Osteoblast (primary cell): ENCODE data around the gene RIPOR2. TPM values are rescaled to one million over a fixed set of nuclear protein-coding genes. Genes with fewer than 3 reads are reported as not detected.

Experiments used
- DNase-seq: peaks from one replicate; pipeline ENCODE4 v3.0.0; 2011; ENCODE audit warnings: low spot score, mixed read lengths; ENCODE audit not compliant: insufficient read length; ENCODE audit errors: missing footprints
- H2AFZ ChIP-seq: 2 replicates; pipeline ENCODE4 v1.6.0; 2011; ENCODE audit warnings: mild to moderate bottlenecking, low read length
- H3K27ac ChIP-seq: 2 replicates; pipeline ENCODE4 v1.5.1; 2011; ENCODE audit warnings: mild to moderate bottlenecking, low read depth, low read length, moderate library complexity
- H3K27me3 ChIP-seq: 2 replicates; pipeline ENCODE4 v1.6.0; 2012; ENCODE audit warnings: mild to moderate bottlenecking, control low read depth, inconsistent platforms, low read length, moderate library complexity; ENCODE audit not compliant: insufficient read depth
- H3K36me3 ChIP-seq: 2 replicates; pipeline ENCODE4 v1.5.1; 2011; ENCODE audit warnings: mild to moderate bottlenecking, low read length, control low read depth, moderate library complexity; ENCODE audit not compliant: insufficient read depth
- H3K4me1 ChIP-seq: 2 replicates; pipeline ENCODE4 v1.5.1; 2011; ENCODE audit warnings: mild to moderate bottlenecking, low read length, control low read depth, moderate library complexity; ENCODE audit not compliant: insufficient read depth
- H3K4me2 ChIP-seq: 2 replicates; pipeline ENCODE4 v1.6.0; 2011; ENCODE audit warnings: mild to moderate bottlenecking, low read length; ENCODE audit not compliant: insufficient read depth
- H3K4me3 ChIP-seq: fragments of 200-600 bp; sonication (generic); 3 replicates; pipeline ENCODE4 v1.5.1; 2012; ENCODE audit warnings: mild to moderate bottlenecking, low read length, inconsistent platforms; ENCODE audit not compliant: insufficient read depth
- H3K79me2 ChIP-seq: 2 replicates; pipeline ENCODE4 v1.6.0; 2012; ENCODE audit warnings: mild to moderate bottlenecking, low read length, control low read depth, inconsistent platforms; ENCODE audit not compliant: insufficient read depth
- H3K9me3 ChIP-seq: 2 replicates; pipeline ENCODE4 v1.5.1; 2011; ENCODE audit warnings: low read depth, low read length, control low read depth
- H4K20me1 ChIP-seq: 2 replicates; pipeline ENCODE4 v1.6.0; 2012; ENCODE audit warnings: mild to moderate bottlenecking, low read length, control low read depth; ENCODE audit not compliant: insufficient read depth
- total RNA-seq: library from RNA; depleted of rRNA; stranded (reverse); fragments of >200 nt; gene quantifications from 2 replicates; pipeline ENCODE4 v1.2.3, GENCODE V29; 2012
- TF ChIP-seq, protein P1 (sequence below): IDR thresholded peaks from 2 replicates; pipeline ENCODE4 v1.5.1; 2011; ENCODE audit warnings: mild to moderate bottlenecking, low read depth, low read length, moderate library complexity; ENCODE audit errors: extremely low read depth

RIPOR2 gene
- total RNA-seq, 1 donor = 1.4 TPM

DNA sequence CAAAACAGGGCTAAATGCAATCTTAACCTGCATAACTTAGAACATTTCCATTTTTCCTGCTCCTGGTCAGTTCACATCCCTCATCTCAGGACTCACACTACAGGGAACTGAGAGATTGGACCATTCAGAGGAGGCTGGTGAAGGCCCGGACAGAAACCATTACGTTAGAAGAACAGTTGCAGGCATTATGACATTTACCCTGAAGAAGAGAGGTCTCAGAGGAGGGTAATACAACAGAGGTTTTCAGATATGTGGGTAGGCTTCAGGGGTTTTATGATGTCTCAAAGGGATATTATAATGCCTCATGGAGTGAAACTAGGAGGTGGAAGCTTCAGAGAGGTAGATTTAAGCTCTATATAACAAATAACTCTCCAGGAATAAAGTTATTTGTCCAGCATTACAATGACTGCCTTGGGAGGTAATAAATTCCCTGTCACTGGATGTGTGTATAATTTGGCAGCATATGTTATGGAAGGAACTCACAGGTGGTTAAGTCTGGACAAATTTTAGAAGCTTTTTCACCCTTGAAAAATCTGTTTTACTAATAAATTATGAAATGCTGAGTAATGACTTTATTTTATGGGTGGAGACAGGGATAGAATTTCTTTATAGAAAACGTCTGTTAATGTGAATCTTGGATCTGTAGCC is 36.7 kb upstream of the RIPOR2 start:
- Histone ChIP-seq H3K9me3 (no peaks in the 10 kb centered on the region), H3K27ac (no peak overlapping the region), H2AFZ (no peak overlapping the region), H4K20me1 (no peaks in the 10 kb centered on the region), H3K4me2 (no peak overlapping the region), H3K79me2 (no peaks in the 10 kb centered on the region), H3K4me1 (no peaks in the 10 kb centered on the region), H3K27me3 (no peaks in the 10 kb centered on the region), H3K36me3 (no peaks in the 10 kb centered on the region), H3K4me3 (no peak overlapping the region)
- TF ChIP-seq, protein P1, sequence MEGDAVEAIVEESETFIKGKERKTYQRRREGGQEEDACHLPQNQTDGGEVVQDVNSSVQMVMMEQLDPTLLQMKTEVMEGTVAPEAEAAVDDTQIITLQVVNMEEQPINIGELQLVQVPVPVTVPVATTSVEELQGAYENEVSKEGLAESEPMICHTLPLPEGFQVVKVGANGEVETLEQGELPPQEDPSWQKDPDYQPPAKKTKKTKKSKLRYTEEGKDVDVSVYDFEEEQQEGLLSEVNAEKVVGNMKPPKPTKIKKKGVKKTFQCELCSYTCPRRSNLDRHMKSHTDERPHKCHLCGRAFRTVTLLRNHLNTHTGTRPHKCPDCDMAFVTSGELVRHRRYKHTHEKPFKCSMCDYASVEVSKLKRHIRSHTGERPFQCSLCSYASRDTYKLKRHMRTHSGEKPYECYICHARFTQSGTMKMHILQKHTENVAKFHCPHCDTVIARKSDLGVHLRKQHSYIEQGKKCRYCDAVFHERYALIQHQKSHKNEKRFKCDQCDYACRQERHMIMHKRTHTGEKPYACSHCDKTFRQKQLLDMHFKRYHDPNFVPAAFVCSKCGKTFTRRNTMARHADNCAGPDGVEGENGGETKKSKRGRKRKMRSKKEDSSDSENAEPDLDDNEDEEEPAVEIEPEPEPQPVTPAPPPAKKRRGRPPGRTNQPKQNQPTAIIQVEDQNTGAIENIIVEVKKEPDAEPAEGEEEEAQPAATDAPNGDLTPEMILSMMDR = no peak
- DNase-seq = no peak

DNA sequence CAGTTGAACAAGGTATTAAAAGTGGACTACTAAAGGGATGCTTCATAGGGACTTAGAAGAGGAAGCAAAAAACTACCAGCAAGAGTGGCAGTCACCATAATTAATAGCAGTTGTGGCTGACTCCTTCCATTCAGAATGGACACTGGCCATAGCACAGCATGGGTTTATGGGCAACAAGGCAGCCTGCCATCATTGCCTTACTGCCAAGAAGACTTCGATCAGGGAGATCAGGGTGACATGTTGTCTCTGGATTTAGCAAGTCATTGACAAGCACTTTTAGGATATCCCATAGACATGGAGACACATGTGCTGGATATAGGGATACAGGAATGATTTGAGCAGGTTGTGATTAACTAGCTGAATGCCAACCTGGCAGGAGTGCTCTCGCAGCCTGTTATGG is 35.3 kb upstream of the RIPOR2 start:
- Histone ChIP-seq H4K20me1 (no peaks in the 10 kb centered on the region), H3K36me3 (no peaks in the 10 kb centered on the region), H3K79me2 (no peaks in the 10 kb centered on the region), H3K4me2 (no peak overlapping the region), H2AFZ (no peak overlapping the region), H3K9me3 (no peaks in the 10 kb centered on the region), H3K4me1 (no peaks in the 10 kb centered on the region), H3K4me3 (no peak overlapping the region), H3K27ac (no peak overlapping the region), H3K27me3 (no peaks in the 10 kb centered on the region)
- TF ChIP-seq, protein P1 = no peak
- DNase-seq = no peak

DNA sequence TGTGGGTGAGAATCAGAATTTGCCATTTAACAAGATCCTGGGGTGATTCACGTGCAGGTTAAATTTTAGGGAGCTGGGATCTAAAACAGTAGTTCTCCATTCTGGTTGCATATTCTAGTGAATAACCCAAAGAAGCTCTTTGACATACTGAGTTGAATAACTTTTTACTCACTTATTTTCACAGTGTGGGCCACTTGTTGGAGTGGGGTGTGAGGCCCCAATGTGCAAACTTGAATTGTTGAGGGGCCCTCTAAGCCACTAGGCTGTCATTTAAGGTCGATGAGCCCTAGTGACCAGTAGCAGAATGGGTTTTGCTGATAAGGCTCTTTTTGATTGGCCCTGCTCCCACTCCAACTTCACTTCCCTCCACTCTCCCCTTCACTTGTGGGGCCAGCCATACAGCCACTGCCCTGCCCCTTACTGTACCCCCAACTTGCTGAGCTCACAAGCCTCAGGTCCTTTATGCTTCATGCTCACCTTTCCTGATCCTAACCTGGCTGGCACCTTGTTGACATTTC is 33.6 kb upstream of the RIPOR2 start:
- Histone ChIP-seq H3K9me3 (no peaks in the 10 kb centered on the region), H3K4me2 (no peak overlapping the region), H3K27me3 (no peaks in the 10 kb centered on the region), H3K4me3 (no peak overlapping the region), H4K20me1 (no peaks in the 10 kb centered on the region), H3K4me1 (no peaks in the 10 kb centered on the region), H3K27ac (no peak overlapping the region), H2AFZ (no peak overlapping the region), H3K36me3 (no peaks in the 10 kb centered on the region), H3K79me2 (no peaks in the 10 kb centered on the region)
- DNase-seq = no peak
- TF ChIP-seq, protein P1 = no peak

DNA sequence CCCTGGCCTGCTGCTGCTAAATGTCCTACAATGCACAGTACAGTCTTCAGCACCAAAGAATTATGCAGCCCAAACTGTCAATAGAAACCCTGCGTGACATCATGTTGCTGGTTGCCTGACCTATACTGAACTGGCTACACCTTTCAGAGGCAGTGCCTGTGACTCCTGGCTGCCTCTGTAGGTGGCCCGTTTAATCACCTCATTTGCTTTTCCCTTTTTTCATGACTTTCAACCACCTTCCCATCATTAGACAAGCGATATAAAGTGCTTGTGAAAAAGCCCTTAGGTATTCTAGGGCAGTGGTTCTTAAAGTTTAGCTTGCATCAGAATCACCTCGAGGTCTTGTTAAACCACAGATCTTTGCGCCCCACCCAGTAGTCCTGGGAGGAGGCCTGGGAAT is 33.0 kb upstream of the RIPOR2 start:
- no peaks in the 10 kb centered on the region for H3K27me3 ChIP-seq
- peak; percentile 10 for DNase-seq
- no peaks in the 10 kb centered on the region for H3K36me3 ChIP-seq
- H3K4me3 ChIP-seq = no peak overlapping the region
- H3K27ac ChIP-seq = no peak overlapping the region
- no peaks in the 10 kb centered on the region for H3K9me3 ChIP-seq
- H3K4me2 ChIP-seq = no peak overlapping the region
- TF ChIP-seq, protein P1 = no peak
- no peaks in the 10 kb centered on the region for H4K20me1 ChIP-seq
- H3K79me2 ChIP-seq = no peaks in the 10 kb centered on the region
- H3K4me1 ChIP-seq = no peaks in the 10 kb centered on the region
- no peak overlapping the region for H2AFZ ChIP-seq
